HPDE6-E6E7 (cell line): ENCODE results near the gene RABAC1.
"Not testable (repeated sequence)": the region's sequence is repeated elsewhere in the genome, so short reads cannot be mapped to it uniquely, and the experiment has no call there.

ENCODE experiments used
- DNase-seq: peaks from one replicate; pipeline ENCODE4 v3.0.0; 2011; ENCODE audit warnings: missing footprints; ENCODE audit errors: extremely low spot score

RABAC1 gene

DNA sequence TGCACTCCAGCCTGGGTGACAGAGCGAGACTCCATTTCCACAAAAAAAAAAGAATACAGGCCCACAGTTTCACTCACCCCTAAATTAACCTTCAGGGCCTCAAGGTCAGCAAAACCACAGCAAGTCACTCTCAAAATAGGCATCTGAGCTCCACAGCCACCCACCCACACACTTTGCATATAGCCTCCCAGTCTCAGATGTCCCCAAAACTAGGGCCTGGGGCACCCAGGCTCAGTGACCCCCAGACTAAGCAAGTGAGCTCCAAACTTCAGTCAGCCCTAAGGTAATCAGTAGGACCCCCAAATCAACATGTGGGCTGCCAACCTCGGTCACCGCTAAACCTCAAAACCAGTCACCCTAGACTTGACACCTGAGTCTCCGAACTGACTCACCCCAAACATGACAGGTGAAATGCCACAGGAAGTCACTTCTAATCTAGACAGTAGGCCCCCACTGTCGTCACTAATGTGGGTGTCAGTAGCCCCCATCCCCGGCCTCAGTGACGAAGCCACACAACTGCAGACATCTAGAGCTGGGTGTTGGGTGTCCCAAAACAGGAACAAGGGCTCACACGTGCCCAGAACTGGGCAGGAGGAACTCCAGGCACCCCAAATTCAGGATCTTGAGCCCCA, 13.9 kb downstream of the RABAC1 start:
- DNase-seq, result no peak

DNA sequence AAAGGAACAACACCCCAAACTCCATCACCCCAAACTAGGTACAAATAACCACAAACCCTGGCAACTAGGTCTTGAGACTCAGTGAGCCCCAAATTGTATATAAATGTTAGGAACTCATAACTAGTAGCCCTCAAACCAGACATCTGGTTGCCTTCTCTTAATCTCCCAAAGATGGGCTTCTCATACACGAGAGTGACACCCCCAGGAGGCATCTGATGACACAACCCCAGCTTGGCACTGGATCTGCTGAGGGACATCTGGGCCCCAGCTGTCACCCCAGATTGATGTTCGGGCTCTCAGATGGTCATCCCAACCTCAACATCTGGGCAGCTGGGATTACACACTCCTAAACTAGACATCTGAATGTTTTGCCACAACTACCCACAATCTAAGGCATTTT, 14.8 kb downstream of the RABAC1 start:
- no peak for DNase-seq

DNA sequence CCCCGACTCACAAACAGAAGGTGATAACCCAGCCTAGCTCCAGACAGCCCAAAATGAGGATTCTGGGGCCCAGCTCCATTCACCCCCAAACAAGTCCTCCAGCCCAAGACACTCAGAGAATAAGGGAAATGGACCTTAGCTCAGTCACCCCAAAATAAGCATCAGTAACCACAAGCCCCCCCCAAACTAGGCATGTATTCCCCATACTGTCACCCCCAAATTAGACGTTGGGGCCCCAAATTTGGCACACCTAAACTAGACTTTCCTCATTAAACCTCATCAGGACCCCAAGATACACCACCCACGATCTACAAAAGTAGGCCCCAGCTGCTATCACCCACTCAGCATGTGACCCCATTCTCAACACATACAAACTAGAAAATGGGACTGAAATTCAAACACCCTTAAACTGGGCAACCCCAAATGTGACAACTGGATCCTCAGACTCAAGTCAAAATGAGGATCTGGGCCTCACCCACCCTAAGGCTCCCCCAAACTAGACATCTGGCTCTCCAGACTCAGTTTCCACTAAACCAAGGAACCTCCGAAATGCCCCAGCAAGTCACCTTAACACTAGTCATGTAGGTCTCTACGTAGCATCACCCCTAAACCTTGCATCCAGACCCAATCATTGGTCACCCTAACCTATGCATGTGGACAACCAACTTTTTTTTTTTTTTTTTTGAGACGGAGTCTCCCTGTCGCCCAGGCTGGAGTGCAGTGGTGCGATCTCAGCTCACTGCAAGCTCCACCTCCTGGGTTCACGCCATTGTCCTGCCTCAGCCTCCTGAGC, 17.5 kb downstream of the RABAC1 start:
- no peak for DNase-seq

DNA sequence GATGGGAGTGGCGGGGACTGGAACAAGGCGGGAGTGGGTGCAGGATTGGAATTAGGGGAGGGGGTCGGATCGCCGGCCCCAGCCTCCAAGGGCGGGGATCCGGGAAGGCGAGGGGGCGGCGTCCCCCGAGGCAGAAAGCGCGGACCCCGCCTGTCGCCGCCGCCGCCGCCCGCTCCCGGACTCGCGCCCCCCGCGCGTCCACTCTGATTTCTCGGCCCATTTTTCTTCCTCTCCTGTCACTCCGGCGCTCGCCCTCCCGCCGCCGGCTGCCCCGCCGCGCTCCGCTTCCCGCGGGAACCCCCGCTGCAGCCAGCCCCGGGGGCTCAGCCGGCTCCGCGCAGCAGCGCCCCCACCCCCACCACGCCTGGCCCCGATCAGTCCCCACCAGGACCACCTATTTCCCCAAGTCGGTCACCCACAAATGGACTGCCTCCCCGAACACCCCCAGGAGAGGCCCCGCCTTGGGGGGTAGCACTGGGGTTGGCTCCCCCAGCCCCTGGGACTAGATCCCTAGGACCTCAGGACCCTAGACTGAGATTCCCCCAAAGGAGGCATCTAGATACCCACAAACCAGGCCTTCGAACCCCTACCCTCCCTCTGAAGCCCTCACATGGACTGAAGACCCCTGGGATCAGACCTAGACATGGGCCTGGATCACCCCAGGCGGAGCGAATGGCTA, 18.3 kb downstream of the RABAC1 start:
- DNase-seq, result no peak

DNA sequence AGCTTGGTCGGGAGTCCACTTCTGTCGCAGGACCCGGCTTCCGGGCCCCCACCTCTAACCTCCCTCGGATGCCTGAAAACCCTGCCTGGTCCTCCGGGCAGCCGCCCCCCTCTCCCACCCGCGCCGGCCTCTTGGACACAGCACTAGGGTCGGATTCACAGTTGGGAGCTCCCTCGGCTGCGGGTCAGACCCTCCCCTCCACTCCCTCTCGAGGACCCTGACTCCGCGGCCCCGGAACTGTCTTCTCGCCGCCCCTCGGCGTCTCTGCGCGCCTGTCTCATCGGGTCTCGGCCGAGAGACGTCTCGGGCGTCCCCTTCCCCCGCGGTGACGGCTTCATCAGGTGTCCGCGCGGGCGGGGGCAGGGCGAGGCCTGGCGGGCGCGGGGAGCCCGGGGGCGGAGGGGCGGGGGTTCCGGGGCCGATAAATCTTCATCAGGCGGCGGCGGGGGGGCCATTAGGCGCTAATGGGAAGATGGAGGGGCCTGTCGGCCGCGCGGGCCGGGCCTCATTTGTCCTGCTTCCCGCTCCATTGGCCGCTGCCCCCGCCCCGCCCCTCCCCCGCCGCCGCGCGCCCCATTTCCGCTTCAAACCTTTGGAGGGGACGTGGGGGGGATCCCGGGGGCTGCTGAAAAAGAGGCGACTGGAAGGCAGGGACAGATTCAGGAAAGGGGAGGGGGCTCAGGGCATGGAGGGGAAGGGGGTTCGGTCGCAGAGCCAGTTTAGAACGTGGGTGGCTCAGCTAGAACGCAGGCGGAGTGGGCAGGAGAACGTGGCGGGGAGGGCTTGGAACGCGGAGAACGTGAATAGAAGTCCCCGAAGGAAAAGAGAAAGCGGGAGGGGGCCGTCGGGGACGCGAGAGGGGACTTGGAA, 19.0 kb downstream of the RABAC1 start:
- DNase-seq, result no peak

DNA sequence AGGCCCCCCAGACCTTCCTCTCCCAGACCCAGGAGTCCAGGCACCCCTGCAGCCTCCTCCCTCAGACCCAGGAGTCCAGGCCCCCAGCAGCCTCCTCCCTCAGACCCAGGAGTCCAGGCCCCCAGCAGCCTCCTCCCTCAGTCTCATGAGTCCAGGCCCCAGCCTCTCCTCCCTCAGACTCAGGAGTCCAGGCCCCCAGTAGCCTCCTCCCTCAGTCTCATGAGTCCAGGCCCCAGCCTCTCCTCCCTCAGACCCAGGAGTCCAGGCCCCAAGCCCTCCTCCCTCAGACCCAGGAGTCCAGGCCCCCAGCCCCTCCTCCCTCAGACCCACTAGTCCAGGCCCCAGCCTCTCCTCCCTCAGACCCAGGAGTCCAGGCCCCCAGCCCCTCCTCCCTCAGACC, 19.9 kb downstream of the RABAC1 start:
- not testable (repeated sequence) for DNase-seq

DNA sequence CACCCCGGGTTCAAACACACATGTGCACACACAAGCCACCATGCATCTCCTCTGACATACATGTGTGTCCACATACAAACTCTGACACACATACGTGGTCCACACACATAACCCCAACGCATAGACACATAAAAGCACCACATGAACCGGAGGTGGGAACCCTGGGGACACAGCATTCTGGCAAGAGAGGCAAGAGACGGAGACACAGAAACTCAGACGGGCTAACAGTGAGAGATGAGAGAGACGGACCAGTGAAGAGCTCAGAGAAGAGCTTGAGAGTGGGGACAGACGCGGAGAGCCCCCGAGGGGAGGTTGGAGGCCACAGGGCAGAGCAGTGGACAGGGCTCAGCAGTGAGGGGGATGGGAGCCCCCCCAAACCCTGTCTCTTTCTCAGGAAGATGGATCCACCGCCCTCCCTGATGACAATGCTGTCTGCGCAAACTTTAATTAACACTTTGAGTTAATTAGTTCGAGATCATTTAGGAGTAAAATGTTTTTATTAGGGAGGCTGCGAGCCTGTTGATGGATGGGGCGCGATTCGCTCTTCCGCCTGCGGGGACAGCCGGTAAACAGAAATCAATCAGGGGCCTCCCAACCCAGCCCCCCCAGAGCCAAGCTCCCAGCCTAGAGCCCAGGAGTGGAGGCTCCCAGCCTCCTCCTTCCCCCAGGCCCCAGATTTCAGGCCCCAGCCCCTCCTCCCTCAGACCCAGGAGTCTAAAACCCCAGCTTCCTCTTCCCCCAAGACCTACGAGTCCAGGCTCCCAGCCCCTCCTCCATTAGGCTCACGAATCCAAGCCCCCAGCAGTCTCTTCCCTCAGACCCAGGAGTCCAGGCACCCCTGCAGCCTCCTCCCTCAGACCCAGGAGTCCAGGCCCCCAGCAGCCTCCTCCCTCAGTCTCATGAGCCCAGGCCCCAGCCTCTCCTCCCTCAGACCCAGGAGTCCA, 21.3 kb downstream of the RABAC1 start:
- no peak for DNase-seq

DNA sequence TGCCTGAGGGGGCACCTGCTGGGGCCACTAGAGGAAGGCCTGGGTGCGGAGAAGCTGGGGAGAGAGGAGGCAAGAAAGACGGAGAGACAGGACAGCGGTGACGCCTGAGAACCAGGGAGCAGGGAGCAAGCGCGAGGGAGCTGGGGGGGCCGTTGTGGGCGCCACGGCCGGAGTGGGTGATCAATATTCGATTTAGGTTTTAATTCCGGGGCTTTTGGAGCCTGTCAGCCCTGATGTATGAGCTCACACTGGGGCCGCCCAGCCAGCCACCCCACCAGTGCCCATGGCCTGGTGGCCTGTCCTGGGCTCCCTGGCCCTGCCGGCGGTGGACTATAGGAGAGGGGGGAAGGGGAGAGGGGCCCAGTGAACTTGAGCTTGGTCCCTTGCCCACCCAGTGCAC, 22.2 kb downstream of the RABAC1 start:
- no peak for DNase-seq

DNA sequence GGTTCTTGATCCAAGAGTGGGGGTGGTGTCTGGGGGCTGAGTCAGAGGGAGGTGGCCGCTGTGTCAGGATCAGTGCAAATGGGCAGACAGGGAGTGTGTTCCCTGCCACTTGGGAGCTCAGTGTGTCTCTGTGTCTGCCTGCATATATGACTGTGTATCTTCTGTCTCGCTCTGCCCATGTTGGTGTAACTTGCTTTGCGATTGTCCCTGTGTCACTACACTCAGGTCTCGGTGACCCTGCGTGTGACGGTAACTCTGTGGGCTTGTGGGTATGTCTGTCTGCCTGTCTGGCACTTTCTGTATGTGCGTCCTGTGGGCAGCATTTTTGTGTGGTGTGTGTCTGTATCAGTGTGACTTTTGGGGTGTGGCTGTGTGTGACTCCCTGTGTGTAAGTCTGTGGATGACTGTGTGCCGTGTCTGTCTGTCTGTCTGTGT, 22.7 kb downstream of the RABAC1 start:
- no peak for DNase-seq

DNA sequence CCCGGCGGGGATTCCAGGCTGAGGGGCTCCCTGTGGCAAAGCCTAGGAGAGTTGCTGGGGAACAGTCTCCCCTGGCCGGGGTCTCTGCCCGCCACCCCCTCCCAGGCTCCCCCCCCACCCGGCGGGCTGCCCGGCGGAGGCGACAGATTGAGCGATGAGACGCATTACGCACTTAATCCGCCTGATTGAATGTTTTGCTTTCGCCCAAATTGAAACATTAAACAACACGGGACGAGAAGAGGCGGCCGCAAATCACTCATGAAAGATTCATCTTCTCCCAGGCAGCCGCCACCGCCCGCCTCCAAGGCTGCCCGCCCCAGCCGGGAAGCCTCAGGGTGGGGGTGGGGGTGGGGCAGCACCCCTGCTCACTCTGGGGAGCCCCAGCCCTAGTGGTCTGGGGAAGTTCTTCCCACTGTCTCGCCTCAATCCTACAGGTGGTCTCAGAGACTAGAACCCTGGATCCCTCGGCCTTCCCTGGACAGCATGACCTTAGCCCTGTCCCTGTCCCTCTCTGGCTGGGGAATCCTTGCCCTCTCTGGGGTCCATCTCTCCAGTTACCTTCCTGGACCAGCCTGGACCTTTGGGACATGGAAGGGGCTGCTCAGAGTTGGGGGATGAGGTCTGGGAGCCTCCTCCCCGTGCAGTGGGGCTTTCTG, 23.2 kb downstream of the RABAC1 start:
- DNase-seq, result no peak

DNA sequence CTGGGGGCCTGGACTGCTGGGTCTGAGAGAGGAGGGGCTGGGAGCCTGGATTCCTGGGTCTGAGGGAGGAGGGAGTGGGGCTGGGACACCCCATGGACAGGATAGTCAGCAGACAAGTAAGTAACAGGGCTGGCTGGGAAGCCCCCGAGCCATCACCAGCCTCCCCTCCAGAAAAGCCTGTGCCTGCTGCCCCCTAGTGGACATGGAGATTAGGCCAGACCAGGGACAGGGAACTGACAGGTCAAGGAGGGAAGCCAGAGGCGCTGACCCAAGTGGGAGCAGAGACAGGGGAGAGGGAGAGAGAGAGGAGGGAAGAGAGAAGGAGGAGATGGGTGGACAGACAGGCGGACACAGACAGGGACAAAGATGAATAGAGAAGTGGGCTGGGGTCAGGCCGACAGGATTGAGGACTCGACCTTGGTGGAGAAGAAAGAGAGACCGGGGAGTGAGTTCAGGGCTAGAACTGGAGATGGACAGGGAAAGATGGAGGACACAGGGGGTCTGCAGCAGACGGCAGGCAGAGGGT, 24.2 kb downstream of the RABAC1 start:
- peak; percentile 58 for DNase-seq

DNA sequence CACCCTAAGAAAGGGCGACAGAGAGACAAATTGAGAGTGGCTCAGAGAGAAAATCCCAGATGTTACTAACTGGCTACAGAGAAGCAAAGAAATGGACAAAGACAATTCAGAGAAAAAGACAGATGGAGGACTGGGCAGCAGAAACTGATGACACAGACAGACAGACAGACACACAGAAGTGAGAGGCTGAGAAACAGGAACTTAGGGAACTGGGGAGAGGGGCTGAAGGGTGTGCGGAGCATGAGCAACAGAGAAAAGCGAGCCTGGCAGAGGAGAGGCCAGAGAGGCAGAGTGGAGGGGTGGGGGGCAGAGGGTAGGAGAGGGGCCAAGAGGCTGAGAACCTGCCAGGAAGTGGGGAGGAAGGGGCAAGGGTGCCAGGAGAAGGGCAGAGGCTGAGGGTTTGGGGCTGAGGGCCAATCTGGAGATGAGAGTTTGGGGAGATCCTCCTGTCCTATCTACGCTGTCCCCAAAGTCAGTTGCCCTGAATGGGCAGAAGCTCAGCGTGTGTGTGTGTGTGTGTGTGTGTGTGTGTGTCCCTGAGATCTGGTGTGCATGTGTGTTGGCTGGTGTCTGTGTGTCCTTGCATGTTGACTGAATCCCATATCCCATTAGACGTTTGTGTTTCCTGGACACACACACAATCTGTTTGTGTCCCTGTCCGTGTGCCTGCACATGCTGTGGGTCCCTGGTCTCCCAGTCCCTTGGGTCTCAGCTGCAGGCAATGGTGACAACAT, 25.3 kb downstream of the RABAC1 start:
- no peak for DNase-seq

DNA sequence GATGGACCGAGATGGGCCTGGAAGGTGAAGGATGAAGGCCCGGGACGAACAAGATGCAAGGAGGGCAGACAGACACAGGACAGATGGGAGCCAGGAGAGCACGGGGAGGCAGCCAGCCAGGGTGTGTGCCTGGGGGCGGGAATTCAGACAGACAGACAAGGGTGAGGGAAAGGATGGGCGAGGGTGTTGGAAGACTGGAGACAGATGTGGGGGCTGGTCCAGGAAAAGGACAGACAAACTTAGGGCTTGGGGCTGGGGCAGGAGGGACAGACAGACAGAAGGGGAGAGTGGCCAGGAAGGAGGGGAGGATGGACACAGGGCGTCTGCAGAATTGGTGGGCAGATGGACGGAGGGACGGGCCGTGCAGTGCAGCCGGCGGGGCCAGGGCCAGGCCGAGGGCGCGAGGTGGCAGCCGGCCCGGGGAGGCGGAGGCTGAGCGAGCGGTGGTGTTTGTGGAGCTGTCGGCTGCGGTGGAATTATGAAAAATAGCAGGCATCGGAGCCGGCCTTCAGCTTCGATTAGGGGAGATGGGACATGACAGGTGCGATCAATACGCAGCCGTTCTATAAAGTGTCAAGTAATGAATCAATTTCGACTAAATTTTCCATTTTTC, 26.3 kb downstream of the RABAC1 start:
- no peak for DNase-seq

DNA sequence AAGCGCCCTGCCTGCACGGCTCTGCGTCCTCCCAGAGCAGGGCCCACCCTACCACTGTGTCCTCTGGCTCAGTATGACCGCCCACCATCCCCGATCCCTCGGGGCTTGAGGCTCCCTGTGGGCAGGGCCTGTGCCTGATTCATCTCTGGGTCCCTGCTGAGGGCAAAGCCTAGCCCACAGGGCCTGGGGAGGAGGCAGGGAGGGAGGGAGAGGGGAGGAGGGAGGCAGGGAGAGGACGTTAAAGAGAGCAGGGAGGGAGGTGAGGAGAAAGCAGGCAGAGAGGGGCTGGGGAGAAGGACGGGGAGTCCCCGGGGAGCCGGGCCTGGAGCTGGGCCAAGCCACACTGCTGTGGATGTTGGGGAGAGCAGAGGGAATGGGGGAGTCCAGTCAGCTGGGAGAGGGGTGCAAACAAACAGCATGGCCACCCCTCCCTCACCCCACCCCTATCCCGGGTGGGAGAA, 26.8 kb downstream of the RABAC1 start:
- DNase-seq, result no peak

DNA sequence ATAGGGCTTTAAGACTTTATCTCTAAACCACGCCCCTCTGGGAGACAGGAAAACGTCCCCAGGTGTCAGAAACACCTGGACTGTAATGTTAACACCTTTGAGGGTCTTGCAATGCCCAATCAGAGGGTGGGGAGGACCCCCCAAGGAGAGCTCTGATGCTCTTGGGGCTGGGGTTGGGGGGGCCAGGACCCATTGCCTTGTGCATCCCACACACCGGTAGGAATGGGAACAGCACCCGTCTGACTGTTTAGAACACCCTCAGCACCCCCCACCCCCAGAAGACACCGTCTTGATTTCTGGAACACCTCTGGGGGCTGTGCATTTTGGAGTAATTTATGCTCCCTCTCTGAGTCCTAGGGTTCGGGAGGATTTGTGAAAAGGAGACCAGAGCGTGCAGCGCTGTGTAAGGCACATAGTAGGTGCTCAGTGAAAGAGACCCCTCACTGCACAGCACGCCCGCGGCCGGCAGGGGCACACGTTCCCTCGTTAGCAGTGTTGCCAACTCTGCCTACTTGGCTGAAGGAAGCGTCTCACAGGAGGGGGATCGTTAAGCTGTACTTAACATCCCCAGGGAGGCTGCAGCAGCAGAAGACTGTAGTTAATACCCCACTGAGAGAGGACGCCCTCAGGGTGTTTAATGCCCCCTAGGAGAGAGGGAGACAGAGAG, 28.1 kb downstream of the RABAC1 start:
- no peak for DNase-seq

DNA sequence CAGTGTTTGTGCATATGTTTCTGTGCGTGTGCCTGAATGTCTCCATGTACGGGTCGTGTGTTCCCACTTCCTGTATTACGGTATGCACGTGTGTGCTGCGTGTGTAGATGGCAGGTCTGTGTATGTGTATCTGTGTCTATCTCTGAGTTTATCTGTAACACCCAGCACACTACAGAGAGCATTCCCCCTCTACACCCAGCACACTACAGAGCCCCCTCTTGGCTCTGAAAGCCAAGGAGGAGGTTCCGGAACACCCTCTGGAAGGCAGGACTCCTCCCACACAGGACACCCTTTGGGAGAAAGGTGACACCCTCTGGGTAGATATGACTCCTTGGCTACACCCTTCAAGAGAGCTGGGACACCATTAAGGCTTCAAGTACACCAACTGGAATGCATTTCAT, 28.8 kb downstream of the RABAC1 start:
- no peak for DNase-seq

DNA sequence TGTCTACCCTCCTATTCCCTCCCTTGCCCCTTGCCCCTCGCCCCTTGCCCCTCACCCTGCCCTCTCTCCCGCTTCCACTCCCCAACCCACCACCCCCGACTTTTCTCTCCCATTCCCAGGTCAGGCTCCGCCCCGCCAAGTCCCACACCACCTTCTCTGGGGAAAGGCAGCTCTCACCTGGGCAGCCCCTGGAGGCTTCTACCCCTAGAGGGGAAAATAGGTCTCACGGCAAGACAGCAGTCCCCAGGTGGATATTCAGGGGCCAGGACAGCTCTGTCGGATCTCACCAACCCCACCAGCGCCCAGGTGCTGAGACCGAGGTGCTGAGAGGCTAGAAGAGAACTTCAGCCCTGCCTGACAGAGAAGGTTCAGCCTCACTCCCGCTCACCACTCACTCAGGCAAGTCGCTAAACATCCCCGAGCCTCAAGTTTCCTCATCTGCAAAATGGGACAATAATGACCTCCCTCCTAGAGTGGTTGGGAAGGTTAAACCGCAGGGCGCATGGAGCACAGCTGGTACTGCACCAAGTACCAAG, 29.5 kb downstream of the RABAC1 start:
- DNase-seq, result no peak
